NCI-H1436 treated with DMSO at 0.1 percent for 48 hours (cell line): Measurements from ENCODE around the gene RHEB.
"Not testable (repeated sequence)": the region's sequence is repeated elsewhere in the genome, so short reads cannot be mapped to it uniquely, and the experiment has no call there.

Experiments
- DNase-seq: peaks from one replicate; lab custom pipeline; 2025; lab: John Stamatoyannopoulos, UW

Gene RHEB, protein sequence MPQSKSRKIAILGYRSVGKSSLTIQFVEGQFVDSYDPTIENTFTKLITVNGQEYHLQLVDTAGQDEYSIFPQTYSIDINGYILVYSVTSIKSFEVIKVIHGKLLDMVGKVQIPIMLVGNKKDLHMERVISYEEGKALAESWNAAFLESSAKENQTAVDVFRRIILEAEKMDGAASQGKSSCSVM

DNA sequence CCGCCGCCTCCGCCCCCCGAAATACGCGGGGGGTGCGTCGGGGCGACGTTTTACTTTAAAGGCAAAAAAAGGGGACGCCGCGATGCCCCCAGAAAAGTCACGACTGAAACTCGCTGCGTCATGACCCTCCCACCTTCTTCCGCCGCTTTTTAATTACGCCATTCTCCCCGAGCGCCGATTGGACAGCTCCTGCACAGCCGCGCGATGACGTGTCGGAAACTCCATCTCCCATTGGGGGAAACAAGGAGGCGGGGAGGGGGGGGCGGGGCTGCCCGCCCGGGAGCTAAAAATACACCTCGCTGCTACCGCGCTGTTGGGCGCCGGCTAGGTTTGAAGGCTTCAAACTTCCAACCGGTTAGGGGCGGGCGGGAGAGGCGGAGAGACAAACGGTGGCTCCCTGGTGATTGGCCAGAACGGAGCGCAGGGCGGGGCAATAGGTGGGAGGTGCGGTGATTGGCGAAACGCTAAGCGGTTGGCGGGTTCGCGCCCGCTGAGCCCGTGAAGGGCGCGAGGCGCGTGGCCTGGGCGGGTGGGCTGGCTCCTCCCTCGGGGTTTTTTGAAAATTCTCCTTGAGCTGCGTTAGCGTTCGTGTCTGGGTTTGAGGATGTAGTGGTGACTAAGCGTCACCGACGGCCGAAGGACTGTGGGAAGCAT is at the start of gene RHEB:
RHEB (minus strand) TSS at position 131 of the 654 bp plus-strand sequence. CDS start 384 bp downstream, outside the sequence.
- DNase-seq: peak; percentile 82

DNA sequence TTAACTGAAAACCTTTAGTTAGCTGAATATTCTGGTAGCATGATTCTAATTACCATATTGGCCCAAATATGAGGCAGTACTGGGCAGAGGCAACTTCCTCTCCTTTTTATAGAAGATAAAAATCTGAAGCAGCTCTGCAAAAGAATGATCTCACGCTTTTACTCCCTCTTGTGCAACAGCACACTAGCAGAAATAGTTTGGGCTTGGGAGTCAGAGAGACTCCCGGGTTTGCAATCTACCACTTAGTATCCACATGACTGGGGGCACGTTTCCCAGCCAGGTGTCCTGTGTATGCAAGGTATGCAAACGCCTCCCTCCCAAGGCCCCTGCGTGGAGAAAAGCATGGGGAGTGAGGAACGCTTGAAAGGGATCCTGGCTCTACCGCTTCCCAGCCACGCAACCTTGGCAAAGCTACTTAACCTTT is 47.2 kb upstream of the RHEB start:
- DNase-seq: no peak

DNA sequence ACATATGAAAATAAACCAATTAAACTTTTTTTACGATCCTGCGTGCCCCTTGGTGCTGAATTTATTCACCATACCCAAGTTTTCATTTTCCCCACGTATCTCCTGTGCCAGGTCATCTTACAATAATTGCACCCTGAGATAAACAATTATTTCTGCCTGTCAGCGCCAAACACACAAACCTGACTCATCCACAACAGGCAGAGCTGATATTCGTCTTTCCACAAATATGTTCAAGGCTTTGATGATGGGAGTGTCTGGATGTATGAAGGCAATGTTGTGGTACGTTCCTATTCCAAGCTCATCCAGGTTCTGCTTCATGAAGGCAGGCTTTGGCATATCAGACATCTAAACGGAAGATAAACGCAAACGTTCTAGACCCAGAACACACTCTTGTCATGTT is 45.8 kb upstream of the RHEB start:
- no peak for DNase-seq

DNA sequence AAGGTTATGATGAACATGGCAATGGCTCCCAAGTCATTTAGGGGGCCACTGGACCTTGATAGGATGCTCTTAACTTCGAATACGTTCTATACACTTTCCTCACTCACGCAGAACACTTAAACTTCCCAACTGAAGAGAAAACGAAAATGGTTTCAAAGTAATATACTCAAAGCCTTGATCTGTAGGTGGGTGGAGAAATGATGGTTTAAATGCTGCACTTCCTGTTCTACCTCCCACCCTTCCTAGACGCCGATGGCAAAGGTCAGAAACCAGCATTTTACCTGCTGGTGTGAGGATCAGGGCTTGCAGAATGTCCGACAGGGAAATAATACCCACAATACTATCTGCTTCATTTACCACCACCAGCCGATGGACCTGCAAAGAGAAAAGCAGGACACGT is 40.5 kb upstream of the RHEB start:
- no peak for DNase-seq

DNA sequence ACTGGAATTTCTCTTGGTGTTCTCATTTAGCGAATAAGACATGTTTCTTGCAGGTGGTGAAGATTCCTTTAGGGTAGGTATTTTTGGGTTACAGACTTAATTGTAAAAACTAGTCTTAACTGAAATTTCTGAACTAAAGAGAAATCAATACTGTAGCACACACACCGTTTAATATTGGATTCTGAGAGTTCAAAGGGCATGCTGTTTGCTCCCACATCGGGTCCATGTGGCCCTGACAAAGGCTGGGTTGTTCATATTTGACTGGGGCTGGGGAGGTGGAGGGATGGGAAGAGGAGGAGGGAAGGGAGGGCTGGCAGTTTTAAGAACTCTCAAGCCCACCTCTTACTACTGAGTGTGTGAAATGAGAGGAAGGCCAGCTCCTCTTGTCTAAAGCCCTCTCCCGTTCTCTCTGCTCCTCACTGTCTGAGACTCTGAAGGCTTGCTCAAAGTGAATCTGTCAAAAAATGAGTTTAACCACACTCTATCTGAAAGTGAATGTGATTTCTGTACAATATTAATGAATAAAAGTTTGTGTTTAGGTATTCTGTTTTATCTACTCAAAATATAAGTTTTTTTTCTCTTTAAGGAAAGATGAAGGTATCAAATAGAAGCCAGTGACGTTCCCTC is 40.0 kb upstream of the RHEB start:
- DNase-seq: no peak

DNA sequence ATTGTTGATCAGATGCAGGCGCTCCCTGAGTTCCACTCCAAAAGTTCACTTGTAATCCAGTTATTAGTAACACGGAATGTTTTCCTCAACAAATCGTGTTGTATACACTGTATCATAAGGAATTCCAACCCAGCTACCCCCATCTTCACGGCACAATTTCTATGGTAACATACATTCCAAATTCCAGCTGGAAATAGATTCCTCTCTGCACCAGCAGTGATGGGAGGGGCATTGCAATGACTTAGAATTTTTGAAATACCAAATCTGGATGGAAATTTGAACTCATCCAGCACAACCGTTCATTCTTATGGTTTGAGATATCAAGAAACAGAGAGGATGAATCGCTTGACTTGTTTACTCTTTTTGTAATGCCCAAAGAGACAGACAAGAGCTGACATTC is 38.9 kb upstream of the RHEB start:
- no peak for DNase-seq

DNA sequence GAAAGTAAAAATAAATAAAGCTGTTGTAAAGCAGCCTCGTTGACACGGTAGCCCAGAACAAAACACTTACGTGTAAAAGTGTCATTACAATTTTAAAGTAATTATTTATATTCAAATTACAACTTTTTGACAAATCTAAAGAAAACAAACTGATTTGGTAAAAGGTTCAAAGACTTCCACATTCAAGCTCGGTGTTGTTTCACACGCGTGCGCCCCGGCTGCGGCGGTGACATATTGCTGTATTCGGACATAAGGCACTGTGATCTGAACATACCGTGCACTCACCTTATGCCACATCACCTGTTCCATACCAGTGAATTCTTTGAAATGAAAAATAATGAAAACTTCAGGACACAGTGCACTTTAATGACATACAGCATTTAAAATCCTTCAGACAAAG is 36.9 kb upstream of the RHEB start:
- no peak for DNase-seq

DNA sequence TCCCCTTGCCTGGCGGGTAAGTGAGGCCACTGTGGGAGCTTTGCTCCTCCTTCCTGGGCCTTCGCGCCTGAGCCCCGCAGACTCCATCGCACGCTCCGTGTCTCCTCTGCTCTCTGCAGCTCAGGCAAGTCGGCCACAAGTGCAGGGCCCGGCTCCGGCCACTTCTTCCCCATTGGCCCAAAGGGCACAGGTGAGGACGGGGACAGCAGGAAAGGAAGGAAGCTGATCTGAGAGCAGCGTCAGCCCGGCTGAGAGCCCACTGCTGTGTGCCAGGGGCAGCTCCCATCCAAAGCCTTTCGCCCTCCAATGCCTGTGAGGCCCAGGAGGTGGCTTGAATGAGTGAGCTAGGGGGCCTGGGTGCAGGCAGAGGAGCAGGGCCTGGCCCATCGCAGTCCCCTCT is 33.7 kb upstream of the RHEB start:
- no peak for DNase-seq

DNA sequence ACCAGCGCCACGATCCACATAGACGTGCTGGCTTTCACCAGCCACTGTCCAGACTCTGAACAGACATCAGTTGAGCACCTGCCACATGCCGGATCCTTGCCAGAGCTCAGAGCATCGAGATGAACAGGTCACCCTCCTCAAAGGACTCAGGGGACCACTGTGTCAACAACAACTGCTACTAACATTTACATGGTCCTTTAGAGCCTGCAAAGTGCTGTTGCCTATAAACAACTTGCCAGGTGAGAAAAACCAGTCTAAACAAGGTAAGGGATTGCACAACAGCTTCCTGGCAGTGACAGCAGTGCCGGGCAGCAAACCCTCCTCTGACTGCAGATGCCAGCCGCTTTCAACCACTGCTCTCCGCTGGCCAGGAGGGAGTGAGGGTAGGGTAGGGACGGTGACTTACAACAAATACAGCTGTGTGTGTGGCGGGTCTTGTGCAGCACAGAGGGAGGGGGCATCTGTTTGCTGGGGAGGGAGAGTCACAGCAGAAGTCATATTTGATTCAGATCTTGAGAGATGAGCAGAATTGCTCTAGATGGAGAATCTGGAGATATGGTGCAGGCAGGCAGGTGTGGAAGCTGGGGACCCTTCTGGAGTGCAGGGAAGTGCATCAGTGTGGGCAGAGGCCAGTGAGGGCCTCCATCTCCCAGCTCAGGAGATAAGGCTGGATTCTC is 32.8 kb upstream of the RHEB start:
- DNase-seq: peak; percentile 28

DNA sequence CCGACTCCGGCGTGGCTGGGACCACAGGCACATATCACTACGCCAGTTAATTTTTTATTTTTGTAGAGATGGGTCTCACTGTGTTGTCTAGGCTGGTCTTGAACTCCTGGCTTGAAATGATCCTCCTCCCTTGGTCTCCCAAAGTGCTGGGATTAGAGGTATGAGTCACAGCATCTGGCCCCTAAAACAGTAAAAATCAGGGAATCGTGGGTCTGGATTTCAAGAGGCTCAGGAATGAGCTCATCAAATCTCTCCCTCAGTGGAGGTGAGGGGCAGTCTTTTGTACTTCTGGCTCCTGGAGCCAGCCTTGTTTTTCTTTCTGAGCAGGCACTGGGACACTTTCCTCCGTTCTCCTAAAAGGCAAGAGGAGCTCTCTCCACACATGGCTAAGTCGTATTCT is 32.1 kb upstream of the RHEB start:
- DNase-seq: no peak

DNA sequence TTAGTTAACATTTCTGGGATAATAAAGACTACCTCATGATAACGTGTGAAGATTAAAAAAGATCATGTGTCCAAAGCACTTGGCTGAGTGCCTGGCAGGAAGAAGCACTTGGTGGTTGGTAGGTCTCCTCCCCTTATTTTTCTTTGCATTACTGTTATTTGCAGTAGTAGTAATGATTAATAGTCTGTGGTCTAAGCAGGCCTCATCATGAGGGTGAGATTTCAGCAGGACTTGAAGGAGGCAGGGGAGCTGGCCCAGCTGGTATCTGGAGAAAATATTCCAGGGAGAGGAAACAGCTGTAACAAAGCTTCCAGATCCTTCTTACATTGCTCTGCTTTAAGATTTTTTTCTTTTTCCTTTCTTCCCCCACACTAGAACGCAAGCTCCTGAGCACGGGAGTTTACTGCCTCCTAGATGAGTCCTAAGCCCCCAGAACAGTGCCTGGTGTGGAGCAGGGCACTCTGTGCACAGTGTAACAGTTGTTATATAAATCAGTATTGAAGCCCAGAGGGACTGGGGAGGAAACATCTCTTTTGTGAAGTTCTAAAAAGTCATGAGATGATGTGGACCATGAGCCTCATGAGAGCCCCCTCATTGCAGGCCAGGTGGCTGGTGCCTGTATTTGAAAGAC is 31.1 kb upstream of the RHEB start:
- DNase-seq: no peak

DNA sequence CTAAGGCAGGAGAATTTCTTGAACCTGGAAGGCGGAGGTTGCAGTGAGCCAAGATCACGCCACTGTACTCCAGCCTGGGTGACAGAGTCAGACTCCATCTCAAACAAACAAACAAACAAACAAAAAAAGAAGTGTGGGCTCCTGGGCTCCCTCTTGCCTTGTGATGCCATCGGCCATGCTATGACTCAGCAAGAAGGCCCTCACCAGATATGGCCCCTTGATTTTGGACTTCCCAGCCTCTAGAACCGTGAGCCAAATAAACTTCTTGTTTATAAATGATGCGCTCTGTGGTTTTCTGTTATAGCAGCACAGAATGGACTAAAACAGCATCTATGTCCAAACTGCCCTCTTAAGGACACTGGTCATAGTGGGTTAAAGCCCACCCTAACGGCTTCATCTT is 29.9 kb upstream of the RHEB start:
- DNase-seq: no peak

DNA sequence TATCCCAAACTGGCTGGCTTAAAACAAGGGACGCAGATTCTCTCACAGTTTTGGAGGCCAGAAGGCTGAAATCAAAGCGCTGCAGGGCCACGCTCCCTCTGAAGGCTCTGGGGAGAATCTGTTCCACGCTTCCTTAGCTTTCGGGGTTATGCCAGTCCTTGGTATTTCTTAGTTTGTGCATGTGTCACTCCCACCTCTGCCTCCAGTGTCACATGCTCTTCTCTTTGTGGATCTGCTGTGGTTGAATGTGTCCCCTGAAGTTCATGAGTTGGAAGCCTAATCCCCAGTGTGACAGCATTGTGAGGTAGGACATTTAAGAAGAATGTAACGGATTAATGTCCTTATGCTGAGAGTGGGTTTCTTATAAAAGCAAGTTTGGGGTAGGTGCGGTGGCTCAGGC is 29.4 kb upstream of the RHEB start:
- no peak for DNase-seq

DNA sequence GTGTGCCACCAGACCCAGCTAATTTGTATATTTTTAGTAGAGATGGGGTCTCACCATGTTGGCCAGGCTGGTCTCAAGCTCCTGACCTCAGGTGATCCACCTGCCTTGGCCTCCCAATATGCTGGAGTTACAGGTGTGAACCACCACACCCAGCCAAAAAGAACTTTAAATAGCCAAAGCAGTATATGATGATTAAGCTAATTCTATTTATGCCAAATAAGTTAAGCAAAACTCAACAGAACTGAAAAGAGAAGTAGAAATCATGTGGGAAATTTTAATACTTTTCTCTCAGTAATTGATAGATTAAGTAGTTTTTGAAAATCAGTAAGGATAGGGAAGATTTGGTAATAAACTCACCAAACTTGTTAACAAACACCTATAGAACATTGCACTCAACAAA is 24.5 kb upstream of the RHEB start:
- DNase-seq: no peak

DNA sequence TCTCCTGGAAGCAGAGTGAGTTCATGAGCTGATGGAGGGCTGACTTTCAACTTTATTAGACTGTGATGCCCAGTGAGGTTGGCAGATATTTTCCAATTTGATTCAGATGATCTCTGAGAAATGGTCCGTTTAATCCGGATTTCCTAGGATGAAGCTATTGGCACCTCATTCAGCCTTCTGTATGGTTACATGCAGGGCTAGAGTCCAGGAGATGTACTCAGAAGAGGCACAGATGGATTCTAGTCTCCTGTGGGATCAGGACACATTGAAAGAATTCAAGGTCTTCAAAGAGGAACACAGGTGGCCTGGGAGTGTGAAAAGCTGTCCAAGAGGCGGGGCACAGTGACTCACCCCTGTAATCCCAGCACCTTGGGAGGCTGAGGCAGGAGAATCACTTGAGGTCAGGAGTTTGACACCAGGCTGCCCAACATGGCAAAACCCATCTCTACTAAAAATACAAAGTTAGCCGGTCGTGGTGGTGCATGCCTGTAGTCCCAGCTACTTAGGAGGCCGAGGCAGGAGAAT is 23.0 kb upstream of the RHEB start:
- DNase-seq: no peak

DNA sequence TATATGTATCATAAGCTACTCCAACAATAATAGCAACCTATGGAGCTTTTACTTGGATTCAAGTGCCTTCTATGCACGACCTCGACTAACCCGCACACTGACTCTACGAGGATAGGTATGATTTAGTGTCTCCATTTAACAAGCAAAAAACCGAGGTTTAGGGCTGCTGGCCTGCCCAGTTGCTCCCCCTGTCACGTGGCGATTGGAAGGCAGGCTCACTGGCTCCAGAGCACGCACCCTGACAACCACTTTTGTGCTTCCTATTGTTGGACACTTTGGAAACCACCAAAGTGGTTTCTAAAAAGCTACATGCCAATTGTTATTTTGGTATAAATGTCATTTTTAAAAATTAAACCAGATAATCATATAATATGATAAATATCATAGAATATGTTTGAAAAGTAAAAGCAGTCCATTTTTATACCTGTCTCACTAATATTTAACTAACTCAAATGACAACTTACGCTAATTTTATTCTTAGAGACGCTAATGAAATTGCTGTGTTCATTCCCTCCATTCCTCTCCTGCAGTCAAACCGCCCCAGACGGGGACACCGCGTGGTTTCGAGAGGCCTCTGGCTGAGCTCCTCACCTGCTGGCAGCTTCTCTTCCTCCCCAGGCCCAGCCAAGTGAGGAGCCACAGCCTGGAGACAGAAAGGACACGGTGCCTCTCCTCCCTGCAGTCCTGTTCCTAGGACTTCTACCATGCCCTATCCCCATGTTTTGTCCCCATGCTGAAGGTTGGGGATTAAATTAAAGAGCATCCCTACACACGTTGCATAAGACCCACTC is 22.2 kb upstream of the RHEB start:
- DNase-seq: no peak

DNA sequence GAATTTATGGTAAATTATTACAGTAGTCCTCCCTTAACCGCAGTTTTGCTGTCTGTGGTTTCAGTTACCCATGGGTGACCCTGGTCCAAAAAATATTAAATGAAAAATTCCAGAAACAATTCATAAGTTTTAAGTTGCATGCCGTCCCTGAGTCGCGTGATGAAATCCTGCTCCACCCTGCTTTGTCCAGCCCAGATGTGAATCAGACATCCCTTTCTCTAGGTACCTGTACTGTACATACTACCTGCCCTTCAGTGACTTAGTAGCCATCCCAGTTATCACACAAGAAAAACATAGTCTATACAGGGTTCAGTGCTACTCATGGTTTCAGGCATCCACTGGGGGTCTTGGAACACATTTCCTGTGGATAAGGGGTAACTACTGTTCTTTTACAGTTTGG is 20.5 kb upstream of the RHEB start:
- no peak for DNase-seq

DNA sequence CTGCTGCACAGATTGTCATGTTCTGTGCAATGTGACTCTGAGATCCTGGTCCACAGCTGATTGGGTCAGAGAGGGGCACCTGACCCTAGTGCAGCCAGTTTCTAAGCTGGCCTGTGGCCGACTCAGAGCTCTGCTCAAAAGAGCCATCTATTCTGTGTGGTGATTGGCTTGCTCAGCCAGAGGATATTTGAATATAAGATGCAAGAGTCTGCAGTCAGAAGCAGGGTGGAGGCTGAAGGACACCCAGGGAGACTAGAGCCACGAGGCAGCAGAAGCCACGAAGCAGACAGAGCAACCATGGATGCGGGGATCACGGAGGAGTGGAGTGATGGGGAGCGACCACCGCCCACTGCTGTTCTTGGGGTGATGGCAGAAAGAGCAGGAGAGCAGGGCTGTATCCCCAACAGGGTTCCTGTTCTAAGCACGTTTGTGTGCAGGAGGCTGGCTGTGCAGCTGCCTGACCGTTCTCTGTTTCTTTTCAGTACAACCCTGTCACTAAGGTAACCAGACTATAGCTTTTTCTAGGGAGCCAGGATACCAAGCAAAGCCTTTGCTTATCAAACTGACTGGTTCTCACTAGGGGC is 19.5 kb upstream of the RHEB start:
- peak; percentile 97 for DNase-seq

DNA sequence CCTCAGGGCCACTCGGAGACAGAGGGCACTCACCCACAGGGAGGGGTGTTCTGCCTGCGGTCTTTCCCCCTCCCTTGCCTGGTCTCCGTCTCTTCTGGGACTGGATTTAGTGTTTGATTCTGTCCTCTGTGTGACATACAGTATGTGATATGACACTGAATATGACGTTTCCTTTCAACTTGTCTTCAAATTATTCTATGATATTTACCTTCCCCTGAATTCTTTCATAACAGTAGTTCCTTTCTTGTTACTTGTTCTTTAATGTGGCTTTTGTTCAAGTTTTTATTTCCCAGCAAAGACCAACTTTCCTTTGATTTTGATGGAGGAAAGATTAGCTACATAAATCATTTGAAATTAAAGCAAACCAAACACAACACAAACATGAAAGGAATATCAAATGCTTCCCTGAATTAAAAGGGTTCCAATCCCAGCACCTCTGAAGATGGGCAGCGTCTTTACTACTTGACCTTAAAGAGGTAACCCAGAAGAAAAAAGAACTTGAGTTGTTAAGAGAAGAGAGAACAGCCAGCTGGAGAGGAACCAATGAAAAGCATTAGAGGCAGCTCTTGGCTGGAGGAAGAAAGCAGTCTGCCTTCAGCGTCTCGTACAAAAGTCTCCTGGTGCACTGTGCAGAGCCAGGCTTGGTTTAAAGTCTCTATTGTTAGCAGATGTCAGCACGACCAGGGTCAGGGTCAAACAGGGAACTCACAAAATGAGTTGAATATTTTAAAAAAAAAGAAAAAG is 18.3 kb upstream of the RHEB start:
- peak; percentile 11 for DNase-seq

DNA sequence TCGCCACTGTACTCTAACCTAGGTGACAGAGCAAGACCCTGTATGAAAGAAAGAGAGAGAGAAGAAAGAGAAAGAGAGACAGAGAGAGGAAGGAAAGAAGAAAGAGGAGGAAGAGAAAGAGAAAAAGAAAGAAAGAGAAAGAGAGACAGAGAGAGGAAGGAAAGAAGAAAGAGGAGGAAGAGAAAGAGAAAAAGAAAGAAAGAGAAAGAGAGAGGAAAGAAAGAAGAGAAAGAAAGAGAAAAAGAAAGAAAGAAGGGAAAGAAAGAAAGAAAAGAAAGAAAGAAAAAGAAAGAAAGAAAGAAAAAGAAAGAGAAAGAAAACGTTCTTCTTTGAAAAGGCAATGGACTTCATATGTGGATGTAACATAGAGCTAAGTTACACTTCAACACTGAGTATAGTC is 16.5 kb upstream of the RHEB start:
- not testable (repeated sequence) for DNase-seq
